ENCODE results near the gene FMNL2. TPM values are rescaled to one million over a fixed set of nuclear protein-coding genes. Genes with fewer than 3 reads are reported as not detected.
A peak's percentile ranks its signal among the peaks of the same experiment; 100 is the strongest.

FMNL2 gene
- total and polyA plus RNA-seq, 11 donors = 4.7 to 19.4 (median 5.5) TPM

- H3K4me1 ChIP-seq = peaks cover 0 to 4% (median 0%) of the 10 kb centered on the region in 12 donors
- H3K27me3 ChIP-seq = no peaks in the 10 kb centered on the region
- no peak for TF ChIP-seq POLR2A (IDR thresholded peaks at IDR 0.05)
- peak; percentile 41 to 75 (median 62) for TF ChIP-seq CTCF (IDR thresholded peaks at IDR 0.05)
- intact Hi-C loops (cut with DNase I) = loop anchor here in 7 of 10 donors (2.0 to 10.0 kb wide), 5 partner anchors 290 to 590 kb away; partner anchors contain the start of gene FMNL2 (in 2 of the 7)
- H3K27ac ChIP-seq = no peak overlapping the region
- H3K9me3 ChIP-seq = no peaks in the 10 kb centered on the region
- H3K36me3 ChIP-seq = peaks cover 0 to 47% (median 25%) of the 10 kb centered on the region in 9 donors
- ATAC-seq = peak in 3 of 4 donors; percentile 57 to 71 (median 68)
- WGBS, 4 donors = 0 to 8% (median 5%) methylated on average over 1 of the region's 1 CpG
- no peak for DNase-seq
- H3K4me3 ChIP-seq = no peak overlapping the region
Observed at GRCh38 chr2:152627351-152627957, 292.5 kb downstream of the FMNL2 start.

GRCh38 chr2:152629202-152629601, 294.2 kb downstream of the FMNL2 start:
- H3K4me3 ChIP-seq = no peak overlapping the region
- H3K36me3 ChIP-seq = peaks cover 0 to 61% (median 41%) of the 10 kb centered on the region in 9 donors
- no peaks in the 10 kb centered on the region for H3K27me3 ChIP-seq
- no peak for TF ChIP-seq POLR2A (IDR thresholded peaks at IDR 0.05)
- H3K9me3 ChIP-seq = no peaks in the 10 kb centered on the region
- no peak overlapping the region for H3K27ac ChIP-seq
- ATAC-seq = no peak
- no peak for DNase-seq
- intact Hi-C loops (cut with DNase I) = loop anchor here in 6 of 10 donors (2.0 to 10.0 kb wide), 5 partner anchors 292 to 592 kb away; partner anchors contain the start of gene FMNL2 (in 2 of the 6)
- H3K4me1 ChIP-seq = peaks cover 0 to 4% (median 0%) of the 10 kb centered on the region in 12 donors
- 78 to 88% (median 82%) methylated on average over 1 of the region's 1 CpG for WGBS, 4 donors

- TF ChIP-seq POLR2A (IDR thresholded peaks at IDR 0.05) (no peak), CTCF (IDR thresholded peaks at IDR 0.05) (no peak)
- Histone ChIP-seq H3K9me3 (no peaks in the 10 kb centered on the region), H3K4me1 (peaks cover 0 to 5% (median 0%) of the 10 kb centered on the region in 12 donors), H3K36me3 (peaks cover 0 to 59% (median 41%) of the 10 kb centered on the region in 9 donors), H3K27me3 (no peaks in the 10 kb centered on the region), H3K4me3 (no peak overlapping the region), H3K27ac (no peak overlapping the region)
- intact Hi-C loops (cut with DNase I) = loop anchor here in 6 of 10 donors (5.0 to 10.0 kb wide), 5 partner anchors 63 to 596 kb away; partner anchors contain the start of gene FMNL2 (in 2 of the 6)
- ATAC-seq = no peak
- no peak for DNase-seq
- 91 to 94% (median 93%) methylated on average over 4 of the region's 4 CpGs for WGBS, 4 donors
Observed at GRCh38 chr2:152630466-152630865, 295.5 kb downstream of the FMNL2 start.

- no peaks in the 10 kb centered on the region for H3K27me3 ChIP-seq
- WGBS, 4 donors = 93 to 97% (median 94%) methylated on average over 3 of the region's 3 CpGs
- TF ChIP-seq CTCF (IDR thresholded peaks at IDR 0.05) = no peak
- TF ChIP-seq POLR2A (IDR thresholded peaks at IDR 0.05) = no peak
- ATAC-seq = no peak
- H3K4me1 ChIP-seq = peaks cover 0 to 7% (median 0%) of the 10 kb centered on the region in 12 donors
- H3K4me3 ChIP-seq = no peak overlapping the region
- intact Hi-C loops (cut with DNase I) = loop anchor here in 6 of 10 donors (5.0 to 10.0 kb wide), 5 partner anchors 65 to 598 kb away; partner anchors contain the start of gene FMNL2 (in 2 of the 6)
- DNase-seq = no peak
- H3K9me3 ChIP-seq = no peaks in the 10 kb centered on the region
- H3K27ac ChIP-seq = no peak overlapping the region
- peaks cover 0 to 73% (median 46%) of the 10 kb centered on the region in 9 donors for H3K36me3 ChIP-seq
Observed at GRCh38 chr2:152632736-152633135, 297.8 kb downstream of the FMNL2 start.

Measured in heart left ventricle (tissue), 16 donors.